T-helper 2 cell treated with Interferon-gamma antibody and Interleukin-4, amounts not matched to agents 5 μg/mL and 100 μg/mL, for 36 hours (primary cell): ENCODE measurements around the gene CDC45.

Experiments
- DNase-seq: peaks from one replicate; pipeline ENCODE4 v3.0.0; 2021; ENCODE audit warnings: low spot score
- H3K27ac Mint-ChIP-seq: one replicate; pipeline ENCODE4 v1.8.0; 2021; ENCODE audit warnings: mild to moderate bottlenecking, mixed read lengths
- H3K27me3 Mint-ChIP-seq: one replicate; pipeline ENCODE4 v1.8.0; 2021; ENCODE audit warnings: low read depth, mixed read lengths
- H3K36me3 Mint-ChIP-seq: one replicate; pipeline ENCODE4 v1.8.0; 2021; ENCODE audit warnings: low read depth, mixed read lengths
- H3K4me1 Mint-ChIP-seq: one replicate; pipeline ENCODE4 v1.8.0; 2021; ENCODE audit warnings: low read depth, mixed read lengths
- H3K4me3 Mint-ChIP-seq: one replicate; pipeline ENCODE4 v1.8.0; 2022; ENCODE audit warnings: mild to moderate bottlenecking, moderate library complexity, mixed read lengths
- H3K9me3 Mint-ChIP-seq: one replicate; pipeline ENCODE4 v1.8.0; 2021; ENCODE audit warnings: mixed read lengths

The CDC45 gene

DNA sequence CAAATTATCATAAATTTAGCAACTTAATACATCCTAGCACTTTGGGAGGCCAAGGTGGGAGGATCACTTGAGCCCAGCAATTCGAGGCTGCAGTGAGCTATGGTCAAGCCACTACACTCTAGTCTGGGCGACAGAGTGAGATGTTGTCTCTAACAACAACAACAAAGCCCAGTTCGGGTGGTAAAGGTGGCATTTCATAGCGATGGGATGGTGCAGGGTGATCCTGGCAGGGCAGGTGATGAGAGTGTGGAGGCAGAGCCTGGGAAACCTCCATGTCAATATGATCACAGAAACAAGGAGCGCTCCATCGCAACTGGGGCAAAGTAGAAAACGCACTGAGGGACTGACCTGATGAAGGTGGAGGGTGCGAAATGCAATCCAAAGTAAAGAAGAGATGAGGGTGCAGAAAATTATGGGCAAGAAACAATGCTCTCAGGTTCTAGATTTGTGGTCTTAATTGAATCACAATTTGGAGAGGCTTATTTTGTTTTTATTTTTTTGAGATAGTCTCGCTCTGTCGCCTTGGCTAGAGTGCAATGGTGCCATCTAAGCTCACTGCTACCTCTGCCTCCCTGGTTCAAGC lies 77.3 kb downstream of the CDC45 start:
- no peak overlapping the region for H3K4me3 Mint-ChIP-seq
- no peak overlapping the region for H3K27ac Mint-ChIP-seq
- no peaks in the 10 kb centered on the region for H3K36me3 Mint-ChIP-seq
- no peak for DNase-seq
- peaks cover 2% of the 10 kb centered on the region for H3K27me3 Mint-ChIP-seq
- H3K4me1 Mint-ChIP-seq, result no peaks in the 10 kb centered on the region
- no peaks in the 10 kb centered on the region for H3K9me3 Mint-ChIP-seq

- Mint-ChIP-seq H3K4me1 (no peaks in the 10 kb centered on the region), H3K27me3 (no peaks in the 10 kb centered on the region), H3K27ac (no peak overlapping the region), H3K36me3 (no peaks in the 10 kb centered on the region), H3K4me3 (no peak overlapping the region), H3K9me3 (no peaks in the 10 kb centered on the region)
- no peak for DNase-seq
Measured at GRCh38 chr22:19559324-19559811, 79.6 kb downstream of the CDC45 start.

DNA sequence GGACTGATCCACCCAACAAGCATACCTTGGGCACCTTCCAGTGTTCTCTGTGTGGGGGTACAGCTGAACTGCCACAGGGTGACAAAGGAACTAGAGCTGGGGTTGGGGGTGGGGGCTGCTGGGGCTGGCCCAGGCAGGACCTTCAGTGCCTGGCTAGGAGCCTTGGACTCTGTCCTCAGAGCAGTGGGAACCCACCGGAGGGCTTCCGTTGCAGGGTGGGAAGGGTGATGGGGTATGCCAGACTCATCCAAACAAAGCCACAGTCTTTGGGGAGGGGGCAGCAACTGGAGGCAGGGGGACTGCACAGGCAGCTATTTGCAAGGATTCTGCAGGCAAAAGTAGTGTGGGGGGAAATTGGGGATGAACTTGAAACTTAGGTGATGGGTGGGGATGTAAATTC lies 80.2 kb downstream of the CDC45 start:
- DNase-seq, result no peak
- Mint-ChIP-seq H3K36me3 (no peaks in the 10 kb centered on the region), H3K27me3 (no peaks in the 10 kb centered on the region), H3K4me3 (no peak overlapping the region), H3K9me3 (no peaks in the 10 kb centered on the region), H3K4me1 (no peaks in the 10 kb centered on the region), H3K27ac (no peak overlapping the region)

DNA sequence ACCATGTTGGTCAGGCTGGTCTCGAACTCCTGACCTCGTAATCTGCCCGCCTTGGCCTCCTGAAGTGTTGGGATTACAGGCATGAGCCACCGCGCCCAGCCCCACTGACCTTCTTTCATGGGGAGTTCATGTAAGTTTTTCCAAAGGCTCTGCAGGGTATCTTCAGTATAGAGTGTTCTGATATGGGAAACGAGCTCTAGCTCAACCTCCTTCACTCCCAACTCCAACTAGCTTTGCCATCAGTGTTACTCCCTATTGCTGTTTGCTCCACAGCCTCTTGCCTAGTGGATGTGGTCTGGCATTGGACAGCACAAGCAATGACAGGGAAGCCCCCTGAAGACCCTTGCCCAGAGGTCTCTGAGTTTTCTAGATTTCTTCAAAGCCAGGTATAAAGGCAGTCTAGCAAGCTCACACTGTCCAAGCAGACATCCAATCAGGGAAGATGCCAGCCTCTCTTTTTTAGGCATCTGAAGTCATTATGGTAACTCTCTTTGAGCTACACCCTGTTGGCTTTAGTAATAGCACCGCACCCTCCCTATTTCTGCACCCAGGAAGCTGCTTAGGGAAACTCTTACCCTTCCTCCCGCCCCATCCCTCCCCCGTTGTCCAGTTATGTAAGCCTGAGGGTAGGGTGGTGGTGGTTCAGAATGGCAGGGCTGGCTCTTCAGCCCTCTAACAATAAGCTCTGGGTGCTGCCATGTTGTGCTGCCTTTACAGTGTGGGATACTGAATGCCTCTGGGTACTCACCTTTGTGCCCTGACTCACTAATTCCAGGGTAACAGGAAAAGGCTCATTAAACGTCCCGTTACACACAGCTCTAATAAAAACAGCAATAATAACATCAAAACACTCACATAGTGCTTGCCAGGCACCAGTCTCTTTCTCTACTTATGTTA lies 85.9 kb downstream of the CDC45 start:
- Mint-ChIP-seq H3K36me3 (no peaks in the 10 kb centered on the region), H3K9me3 (no peaks in the 10 kb centered on the region), H3K4me1 (peaks cover 2% of the 10 kb centered on the region), H3K27ac (no peak overlapping the region), H3K27me3 (no peaks in the 10 kb centered on the region), H3K4me3 (no peak overlapping the region)
- no peak for DNase-seq

GRCh38 chr22:19566279-19567156 lies 86.8 kb downstream of the CDC45 start:
- no peak for DNase-seq
- Mint-ChIP-seq H3K4me1 (peaks cover 2% of the 10 kb centered on the region), H3K27ac (no peak overlapping the region), H3K27me3 (no peaks in the 10 kb centered on the region), H3K9me3 (no peaks in the 10 kb centered on the region), H3K4me3 (no peak overlapping the region), H3K36me3 (no peaks in the 10 kb centered on the region)

- no peaks in the 10 kb centered on the region for H3K36me3 Mint-ChIP-seq
- no peak overlapping the region for H3K27ac Mint-ChIP-seq
- H3K27me3 Mint-ChIP-seq, result no peaks in the 10 kb centered on the region
- H3K9me3 Mint-ChIP-seq, result no peaks in the 10 kb centered on the region
- peaks cover 2% of the 10 kb centered on the region for H3K4me1 Mint-ChIP-seq
- H3K4me3 Mint-ChIP-seq, result no peak overlapping the region
- DNase-seq, result no peak
Measured at GRCh38 chr22:19567157-19568009, 87.7 kb downstream of the CDC45 start.

- no peaks in the 10 kb centered on the region for H3K27me3 Mint-ChIP-seq
- H3K27ac Mint-ChIP-seq, result no peak overlapping the region
- no peak overlapping the region for H3K4me3 Mint-ChIP-seq
- no peak for DNase-seq
- no peaks in the 10 kb centered on the region for H3K9me3 Mint-ChIP-seq
- no peaks in the 10 kb centered on the region for H3K36me3 Mint-ChIP-seq
- peaks cover 2% of the 10 kb centered on the region for H3K4me1 Mint-ChIP-seq
Measured at GRCh38 chr22:19568337-19569275, 88.9 kb downstream of the CDC45 start.

DNA sequence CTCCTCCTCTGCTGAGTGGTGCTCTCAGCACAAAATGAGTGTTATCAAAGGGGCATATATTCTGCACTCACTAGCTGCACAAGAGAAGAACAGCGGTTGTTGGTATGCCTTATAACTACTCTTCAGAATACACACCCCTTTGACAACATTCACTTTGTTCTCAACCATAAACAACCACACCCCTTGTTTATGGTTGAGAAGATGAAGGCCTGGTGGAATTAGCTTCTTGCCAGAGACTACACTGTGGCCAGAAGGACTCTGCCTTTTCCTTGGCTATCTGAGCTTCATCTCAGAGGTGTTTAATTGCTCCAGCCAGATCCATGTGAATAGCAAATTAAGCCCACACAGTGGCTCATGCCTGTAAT lies 89.5 kb downstream of the CDC45 start:
- Mint-ChIP-seq H3K27me3 (no peaks in the 10 kb centered on the region), H3K9me3 (no peaks in the 10 kb centered on the region), H3K36me3 (no peaks in the 10 kb centered on the region), H3K27ac (no peak overlapping the region), H3K4me3 (no peak overlapping the region), H3K4me1 (peaks cover 2% of the 10 kb centered on the region)
- DNase-seq, result no peak

- H3K9me3 Mint-ChIP-seq, result no peaks in the 10 kb centered on the region
- H3K27ac Mint-ChIP-seq, result no peak overlapping the region
- no peak for DNase-seq
- H3K4me3 Mint-ChIP-seq, result no peak overlapping the region
- peaks cover 2% of the 10 kb centered on the region for H3K4me1 Mint-ChIP-seq
- H3K27me3 Mint-ChIP-seq, result no peaks in the 10 kb centered on the region
- H3K36me3 Mint-ChIP-seq, result no peaks in the 10 kb centered on the region
Measured at GRCh38 chr22:19569976-19570375, 90.3 kb downstream of the CDC45 start.
